GM21526 (cell line): ENCODE measurements around the gene IL36G.

ENCODE experiments used
- ATAC-seq: cut with Tn5 transposase; IDR thresholded peaks from one replicate; pipeline ENCODE4 v1.9.1; 2021; ENCODE audit warnings: moderate library complexity; ENCODE audit not compliant: unreplicated experiment, low FRiP score

Gene IL36G

DNA sequence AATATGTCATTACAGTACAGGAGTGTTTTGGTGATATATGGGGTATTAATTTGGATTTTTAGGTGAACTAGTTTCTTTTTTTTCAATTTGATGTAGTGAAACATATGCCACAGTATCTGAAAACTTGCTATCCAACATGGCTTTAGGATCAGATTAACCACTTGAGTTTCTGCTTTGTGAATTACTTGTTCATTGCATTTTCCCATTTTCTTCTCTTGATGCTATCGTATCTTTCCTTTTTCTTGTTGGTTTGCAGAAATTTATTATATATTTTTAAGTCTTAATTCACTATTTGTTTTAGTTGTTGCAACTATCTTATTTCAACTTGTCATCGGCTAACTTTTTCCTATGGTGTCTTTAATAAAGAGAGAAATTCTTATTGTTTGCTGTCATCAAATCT, 36.3 kb downstream of the IL36G start:
- ATAC-seq: no peak

DNA sequence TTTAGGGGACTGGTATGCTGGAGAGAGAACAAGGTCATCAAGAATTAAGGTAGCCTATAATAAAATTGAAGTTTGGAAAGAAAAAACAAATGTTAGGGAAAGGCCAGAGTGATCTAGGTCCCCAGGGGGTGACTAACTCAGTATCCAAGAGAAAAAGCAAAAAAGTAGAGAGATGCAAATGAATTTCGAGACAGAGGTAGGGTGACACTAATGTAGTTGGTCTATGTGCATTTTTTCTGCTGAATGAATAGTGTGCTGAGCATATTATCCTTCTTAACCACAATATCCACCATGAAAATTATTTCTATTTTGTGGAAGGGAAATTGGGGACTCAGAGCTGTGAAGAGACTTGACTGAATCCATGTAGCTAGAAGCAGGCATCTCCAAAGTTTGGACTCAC, 37.2 kb downstream of the IL36G start:
- no peak for ATAC-seq

DNA sequence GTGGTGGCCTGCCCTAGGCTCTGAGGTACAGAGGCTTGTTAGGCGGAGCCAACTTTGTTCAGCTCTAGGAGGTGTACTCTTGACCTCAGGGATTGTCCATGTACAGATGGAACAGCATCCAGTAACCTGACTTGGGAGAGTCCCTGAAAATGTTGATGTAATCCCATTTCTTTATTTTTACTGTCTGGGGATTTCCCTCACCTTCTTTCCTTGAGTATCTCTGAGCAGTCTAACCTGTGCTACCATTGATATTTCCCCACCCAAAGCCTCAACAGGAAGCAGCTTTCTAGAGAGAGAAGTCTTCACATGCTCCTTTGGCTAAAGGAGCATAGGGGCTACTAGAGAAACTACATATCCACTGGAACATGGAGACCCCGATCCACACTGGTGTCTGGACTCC, 37.8 kb downstream of the IL36G start:
- ATAC-seq: no peak

DNA sequence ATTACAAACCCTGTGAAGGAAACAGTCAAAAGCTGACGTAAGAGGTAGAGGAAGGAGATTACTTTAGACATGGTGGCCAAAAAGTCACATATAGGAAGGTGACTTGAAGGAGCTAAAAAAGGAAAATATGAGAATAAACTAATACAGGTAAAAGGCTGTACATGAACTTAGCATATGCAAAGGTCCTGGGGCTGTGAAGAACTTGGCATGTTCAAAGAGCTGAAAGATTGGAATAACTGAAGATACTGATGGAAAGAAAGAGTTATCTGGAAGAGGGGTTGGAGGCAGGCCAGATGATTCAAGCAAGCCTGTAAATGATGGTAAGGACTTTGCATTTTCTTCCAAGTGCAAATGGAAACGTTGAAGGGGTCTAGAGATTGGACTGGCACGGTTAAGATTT, 40.7 kb downstream of the IL36G start:
- ATAC-seq: no peak

DNA sequence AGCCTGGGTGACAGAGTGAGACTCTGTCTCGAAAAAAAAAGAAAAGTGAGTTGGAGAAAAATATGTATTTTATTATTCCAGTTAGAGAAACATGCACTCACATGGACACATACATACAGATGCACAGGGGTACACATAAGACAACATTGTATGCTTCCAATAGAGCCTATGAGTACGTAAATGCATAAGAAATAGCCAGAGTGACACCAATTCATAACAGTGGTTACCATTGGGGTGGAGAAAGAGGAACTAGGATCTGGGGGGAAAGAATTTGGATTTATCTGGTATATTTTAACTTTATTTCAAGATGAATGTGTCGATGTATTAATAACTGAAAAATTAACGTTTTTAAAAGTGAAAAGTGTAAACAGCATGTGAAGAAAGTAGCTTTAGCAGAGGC, 43.5 kb downstream of the IL36G start:
- no peak for ATAC-seq

DNA sequence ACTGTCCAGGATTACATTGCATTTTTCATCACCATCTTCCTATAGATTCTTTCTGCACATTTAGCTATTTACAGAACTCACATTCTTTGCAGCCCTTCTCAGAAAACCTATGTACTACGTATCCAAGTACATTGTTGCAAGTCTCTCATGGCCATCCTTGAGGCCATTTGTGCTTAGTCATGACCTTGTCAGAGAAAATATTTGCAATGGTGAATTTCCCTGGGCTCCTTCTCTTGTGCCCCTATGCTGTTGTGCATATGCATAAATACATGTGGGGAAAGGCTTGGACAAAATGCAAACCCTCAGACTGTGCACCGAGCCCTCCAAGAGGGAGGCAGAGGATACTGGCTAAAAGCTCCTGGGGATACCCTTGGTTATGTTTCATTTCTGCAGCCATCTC, 47.0 kb downstream of the IL36G start:
- no peak for ATAC-seq

DNA sequence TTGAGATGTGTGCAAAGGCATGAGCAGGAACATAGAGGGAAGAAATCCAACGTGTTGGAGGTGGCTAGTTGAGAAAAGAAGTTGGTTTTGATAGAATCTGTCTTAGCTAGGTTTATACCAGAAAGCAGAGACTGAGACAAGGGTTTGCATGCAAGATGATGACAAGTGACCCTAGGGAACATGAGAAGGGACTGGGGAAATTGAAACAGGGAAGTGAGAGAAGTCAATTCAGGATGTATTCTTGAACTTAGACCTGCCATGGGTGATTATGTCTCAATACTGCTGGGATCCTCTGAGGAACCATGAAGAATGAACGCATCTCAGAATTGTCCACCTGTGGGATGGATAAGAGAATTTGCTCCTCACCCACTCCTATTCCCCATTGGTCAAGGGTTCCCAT, 47.9 kb downstream of the IL36G start:
- ATAC-seq: no peak

DNA sequence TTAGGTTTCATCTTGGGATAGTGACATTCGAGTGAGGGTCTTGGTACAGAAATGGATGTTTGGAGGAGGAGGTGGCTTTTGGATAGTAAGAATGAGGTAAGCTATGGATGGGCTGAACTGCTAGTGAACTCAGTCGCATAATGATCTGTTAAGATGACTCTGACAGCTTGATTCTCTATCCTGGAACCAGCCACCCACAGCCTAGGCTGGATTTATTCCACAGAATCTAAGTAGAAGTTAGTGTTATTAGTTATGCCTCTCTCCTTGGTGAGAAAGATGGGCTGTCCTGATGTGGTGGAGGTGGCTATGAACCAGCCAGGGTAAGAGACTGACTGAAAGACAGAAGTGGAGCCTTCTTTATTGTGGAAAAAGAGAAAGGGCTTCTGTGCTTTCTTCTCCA, 49.9 kb downstream of the IL36G start:
- no peak for ATAC-seq

DNA sequence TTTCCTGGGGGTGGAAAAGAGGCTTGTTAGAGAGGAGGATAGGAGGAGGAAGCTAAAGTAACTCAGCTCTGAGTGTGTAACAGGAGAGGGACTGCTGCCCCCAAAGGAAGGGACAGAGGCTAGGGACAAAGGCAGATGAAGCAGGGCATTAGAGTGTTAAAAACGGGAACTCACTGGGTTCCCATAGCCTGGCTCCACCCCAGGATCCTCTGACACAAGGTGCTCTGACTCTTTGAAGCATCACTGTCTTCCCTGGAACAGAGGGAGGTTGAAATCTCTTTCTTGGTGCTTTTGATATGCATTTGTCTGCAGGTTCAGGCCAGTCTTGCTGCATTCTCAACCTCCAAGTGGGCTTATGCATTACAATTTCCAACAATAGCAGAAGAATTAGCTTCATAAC, 50.3 kb downstream of the IL36G start:
- ATAC-seq: no peak

DNA sequence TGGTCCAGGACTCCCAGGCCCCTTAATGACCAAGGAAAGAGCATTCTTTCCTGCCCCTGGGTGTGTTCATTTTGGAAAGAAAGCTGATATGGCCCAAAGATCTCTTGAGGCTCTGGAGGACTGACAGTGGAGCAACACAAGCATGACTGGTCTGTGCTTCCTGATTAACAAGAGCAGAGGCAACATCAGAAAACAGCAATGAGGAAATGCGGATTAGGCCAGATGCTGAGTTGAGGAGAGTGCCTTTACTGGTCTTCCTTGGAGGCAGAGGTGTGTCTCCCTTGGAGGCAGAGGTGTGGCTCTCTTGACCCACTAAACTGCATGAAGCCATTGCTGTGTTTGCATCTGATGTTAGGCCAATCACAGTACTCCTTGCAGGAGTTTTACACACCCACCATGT, 54.9 kb downstream of the IL36G start:
- ATAC-seq: no peak

DNA sequence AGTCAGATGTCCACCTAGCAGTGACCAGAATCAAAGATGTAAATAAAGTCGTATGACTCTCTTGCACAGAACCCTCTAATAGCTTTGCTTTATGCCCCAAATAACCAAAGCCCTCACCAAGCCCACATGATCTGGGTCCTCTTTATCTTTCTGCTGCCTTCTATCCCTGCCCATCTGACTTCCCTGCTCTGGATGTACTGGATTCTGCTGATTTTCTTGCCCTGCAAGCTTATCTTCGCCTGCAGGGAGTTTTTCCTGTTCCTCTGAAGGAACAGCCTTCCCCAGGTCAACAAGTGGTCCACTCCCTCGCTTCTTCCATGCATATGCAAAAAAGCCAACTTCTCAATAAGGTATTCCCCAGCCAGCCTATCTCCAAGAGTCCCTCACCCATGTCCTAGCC, 56.2 kb downstream of the IL36G start:
- no peak for ATAC-seq
